GM12874 (cell line): ENCODE measurements around the gene SUPT20HL2.

Experiments used
- CTCF ChIP-seq: IDR thresholded peaks from 2 replicates; pipeline ENCODE4 v1.5.1; 2011; ENCODE audit warnings: low read depth, mild to moderate bottlenecking, control low read depth, low read length, moderate library complexity; ENCODE audit not compliant: insufficient read depth

SUPT20HL2 gene

GRCh38 chrX:24298191-24298590, 15.7 kb downstream of the SUPT20HL2 start:
- TF ChIP-seq CTCF = no peak

DNA sequence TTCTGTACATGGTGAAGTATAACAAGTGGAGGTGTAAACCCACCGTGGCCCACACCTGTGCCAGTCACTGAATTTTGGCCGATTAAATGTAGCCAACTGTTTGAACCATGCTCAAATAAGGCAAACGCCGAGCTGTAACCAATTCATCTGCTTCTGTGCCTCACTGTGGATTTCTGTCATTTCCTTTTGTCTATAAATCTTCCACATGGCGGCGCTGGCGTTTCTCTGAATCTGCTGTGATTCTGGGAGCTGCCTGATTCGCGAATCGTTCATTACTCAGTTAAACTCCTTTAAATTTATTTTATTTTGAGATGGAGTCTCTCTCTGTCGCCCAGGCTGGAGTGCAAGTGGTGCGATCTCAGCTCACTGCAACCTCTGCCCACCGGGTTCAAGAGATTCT, 19.2 kb downstream of the SUPT20HL2 start:
- 0 out of 2 replicates have a peak, but pooled peaks have one; percentile 14 for TF ChIP-seq CTCF

DNA sequence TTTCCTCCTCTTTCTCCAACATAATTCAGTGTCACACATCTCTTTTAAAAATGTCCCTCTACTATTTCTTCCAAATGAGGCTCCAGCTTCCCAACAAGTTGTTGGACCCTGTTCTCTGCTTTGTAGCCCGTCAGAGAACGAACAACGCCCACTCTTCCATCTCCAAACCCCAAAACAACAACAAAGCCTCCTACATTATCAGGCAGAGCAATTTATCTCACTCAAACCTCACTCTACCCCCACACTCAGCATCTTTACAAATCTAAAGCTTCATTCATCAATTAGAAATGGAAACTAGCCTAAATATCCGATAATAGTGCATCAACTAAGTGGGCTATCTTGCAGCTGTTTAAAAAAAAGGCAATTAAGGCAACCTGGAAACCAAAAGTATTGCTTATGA, 20.5 kb downstream of the SUPT20HL2 start:
- no peak for TF ChIP-seq CTCF

GRCh38 chrX:24292353-24292752, 21.5 kb downstream of the SUPT20HL2 start:
- no peak for TF ChIP-seq CTCF

DNA sequence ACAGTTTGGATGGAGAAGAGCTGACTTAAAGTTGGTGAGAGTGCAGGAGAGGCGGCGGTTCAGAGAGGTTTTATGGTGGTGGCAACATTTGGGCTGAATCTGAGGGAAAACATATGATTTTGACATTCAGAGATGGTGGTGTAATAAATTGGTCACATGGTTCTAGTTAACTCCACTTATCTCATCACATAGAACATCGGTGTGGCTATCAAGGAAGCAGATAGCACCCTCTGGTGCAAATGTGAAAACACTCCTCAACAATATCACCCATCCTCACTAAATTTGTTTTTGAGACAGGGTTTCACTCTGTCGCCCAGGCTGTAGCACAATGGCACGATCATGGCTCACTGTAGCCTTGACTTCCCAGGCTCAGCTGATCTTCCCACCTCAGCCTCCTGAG, 28.8 kb downstream of the SUPT20HL2 start:
- no peak for TF ChIP-seq CTCF

DNA sequence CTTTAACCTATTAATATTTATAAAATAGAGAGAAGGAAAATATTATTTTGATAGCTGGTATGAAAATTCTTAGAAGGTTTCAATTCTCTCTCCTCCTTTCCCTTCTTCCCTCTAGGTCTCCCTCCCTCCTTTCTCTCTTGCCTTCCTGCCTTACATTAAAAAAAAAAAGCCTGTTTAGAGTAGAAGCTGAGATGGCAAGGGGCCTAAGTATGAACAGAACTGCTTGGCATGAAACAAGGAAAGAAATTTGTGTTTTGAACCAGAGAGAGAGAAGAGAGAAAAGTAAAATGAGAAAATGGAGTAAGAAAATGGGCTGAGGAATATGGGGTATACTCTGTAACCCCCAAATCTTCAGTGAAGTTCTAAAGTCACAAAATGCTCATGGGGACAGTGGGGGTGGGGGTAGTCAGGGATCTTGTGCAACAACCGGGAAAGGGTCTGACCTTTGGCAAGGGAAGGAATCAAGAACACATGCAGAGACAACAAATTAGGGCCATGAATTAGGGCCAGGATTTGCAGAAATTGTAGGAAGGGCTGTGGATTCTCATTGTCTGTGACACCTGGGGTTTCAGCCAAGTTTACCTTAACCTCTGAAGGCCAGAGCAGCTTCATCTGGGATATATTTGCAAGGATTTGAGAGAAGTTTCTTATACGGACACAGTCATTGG, 30.6 kb downstream of the SUPT20HL2 start:
- no peak for TF ChIP-seq CTCF

DNA sequence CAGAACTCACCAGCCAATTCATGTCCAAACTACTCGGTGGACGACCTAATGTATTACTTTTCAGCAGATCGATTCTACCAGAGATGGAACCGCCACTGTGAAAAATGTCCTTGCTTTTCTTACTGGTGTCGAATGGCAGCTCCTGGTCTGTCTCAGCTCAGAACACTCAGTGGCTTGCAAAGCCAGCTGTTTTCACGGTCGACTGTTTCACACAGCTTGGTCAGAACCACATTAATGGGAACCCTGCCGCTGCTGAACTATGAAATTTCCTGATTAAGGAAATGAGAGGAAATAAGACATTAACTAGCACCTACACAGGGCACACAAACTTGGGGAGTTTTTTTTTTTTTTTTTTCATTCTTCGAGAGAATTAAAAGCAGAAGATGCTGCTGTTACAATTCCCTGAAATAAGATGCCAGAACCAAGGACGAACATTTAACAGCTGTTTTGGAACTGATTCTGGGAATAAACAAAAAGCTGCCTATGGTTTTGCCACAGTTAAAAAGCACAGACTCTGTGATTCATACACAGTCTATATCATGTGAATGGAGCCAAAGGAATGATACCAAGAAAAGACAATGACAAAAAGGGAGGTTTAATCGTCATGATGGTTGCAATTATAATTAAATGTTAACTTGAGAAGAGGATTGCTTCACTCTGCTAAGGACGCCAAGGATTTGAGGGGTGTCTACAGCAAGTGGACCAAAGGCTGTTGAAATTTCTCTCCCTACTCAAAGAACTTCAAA, 31.3 kb downstream of the SUPT20HL2 start:
- TF ChIP-seq CTCF = no peak
